Stimulated activated CD8-positive, alpha-beta memory T cell treated with anti-CD3 and anti-CD28 coated beads, Interleukin-12 subunit alpha, Interleukin-12 subunit beta, amount 100 ng/mL, for 4 hours (primary cell): Measurements from ENCODE around the gene MAPK6.

ENCODE experiments used
- DNase-seq: peaks from one replicate; pipeline ENCODE4 v3.0.0-alpha.2; 2020; ENCODE audit warnings: low read depth

Gene MAPK6

DNA sequence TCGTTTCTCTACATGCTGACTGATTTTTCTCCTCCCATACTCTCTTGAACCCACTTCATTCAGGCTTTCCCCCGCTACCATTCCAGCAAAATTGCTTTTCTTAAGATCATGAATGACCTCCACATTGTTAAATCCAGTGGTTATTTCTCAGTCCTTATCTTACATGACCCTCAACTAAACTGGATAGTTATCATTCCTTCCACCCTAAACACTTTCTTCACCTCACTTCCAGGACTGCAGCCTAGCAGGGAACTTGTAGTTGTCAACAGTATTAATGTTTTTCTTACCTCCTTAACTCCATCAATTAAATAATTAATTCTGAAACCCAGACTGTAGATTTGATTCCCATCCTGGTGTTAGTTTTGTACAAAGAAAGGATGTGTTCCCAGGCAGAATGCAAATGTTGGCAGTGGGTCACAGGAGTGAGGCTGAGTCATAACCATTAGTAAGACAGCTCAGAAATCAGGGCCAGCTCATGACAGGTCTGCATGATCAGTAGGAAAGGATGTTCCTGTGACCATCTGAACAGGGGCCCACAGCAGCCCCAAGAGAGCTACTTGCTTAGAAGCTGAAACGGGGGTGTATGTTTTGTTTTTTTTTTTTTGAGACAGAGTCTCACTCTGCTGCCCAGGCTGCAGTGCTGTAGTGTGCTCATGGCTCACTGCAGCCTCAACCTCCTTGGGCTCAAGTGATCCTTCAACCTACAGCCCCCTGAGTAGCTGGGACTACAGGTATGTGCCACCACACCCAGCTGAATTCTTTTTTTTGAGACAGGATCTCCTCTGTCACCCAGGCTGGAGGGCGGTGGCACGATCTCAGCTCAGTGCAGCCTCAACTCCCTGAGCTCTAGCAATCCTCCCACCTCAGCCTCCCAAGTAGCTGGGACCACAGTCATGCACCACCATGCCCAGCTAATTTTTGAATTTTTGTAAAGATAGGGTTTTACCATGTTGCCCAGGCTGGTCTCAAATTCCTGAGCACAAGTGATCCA, 84.5 kb downstream of the MAPK6 start:
- no peak for DNase-seq

- DNase-seq: no peak
Observed at GRCh38 chr15:52104532-52105004, 85.5 kb downstream of the MAPK6 start.

- DNase-seq: no peak
Observed at GRCh38 chr15:52105846-52106245, 86.8 kb downstream of the MAPK6 start.

DNA sequence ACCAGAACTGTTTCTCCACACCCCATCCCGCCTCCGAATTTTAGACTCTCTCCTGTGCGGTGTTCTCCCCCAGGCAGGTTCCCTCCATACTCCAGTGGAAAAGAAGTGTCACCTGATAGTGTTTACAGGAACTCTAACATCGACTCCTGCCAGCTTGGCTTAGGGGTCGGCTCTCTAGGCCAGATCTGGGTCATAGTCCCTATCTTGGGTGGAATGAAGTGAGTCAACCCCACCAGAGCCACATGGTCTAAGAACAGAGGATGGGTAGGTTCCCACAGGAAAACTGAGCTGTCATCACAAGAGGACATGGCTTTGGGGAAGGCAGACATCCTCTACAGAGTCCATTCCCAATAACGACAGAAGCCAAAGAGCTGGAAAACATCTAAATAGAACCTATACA, 87.6 kb downstream of the MAPK6 start:
- no peak for DNase-seq

DNA sequence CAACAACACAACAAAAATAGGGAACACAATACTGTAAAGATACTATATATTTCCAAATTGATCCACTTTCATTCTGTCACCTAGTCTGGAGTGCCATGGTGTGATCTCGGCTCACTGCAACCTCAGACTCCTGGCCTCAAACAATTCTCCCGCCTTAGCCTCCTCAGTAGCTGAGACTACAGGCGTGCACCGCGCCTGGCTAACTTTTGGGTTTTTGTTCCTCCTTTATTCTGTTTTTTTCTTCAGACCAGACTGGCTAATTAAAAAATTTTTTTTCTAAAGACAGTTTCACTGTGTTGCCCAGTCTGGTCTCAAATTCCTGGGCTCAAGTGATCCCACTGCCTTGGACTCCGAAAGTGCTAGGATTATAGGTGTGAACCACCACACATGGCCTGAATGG, 88.2 kb downstream of the MAPK6 start:
- DNase-seq: no peak

- DNase-seq: no peak
Observed at GRCh38 chr15:52109559-52110451, 90.8 kb downstream of the MAPK6 start.

- no peak for DNase-seq
Observed at GRCh38 chr15:52111517-52112202, 92.6 kb downstream of the MAPK6 start.

DNA sequence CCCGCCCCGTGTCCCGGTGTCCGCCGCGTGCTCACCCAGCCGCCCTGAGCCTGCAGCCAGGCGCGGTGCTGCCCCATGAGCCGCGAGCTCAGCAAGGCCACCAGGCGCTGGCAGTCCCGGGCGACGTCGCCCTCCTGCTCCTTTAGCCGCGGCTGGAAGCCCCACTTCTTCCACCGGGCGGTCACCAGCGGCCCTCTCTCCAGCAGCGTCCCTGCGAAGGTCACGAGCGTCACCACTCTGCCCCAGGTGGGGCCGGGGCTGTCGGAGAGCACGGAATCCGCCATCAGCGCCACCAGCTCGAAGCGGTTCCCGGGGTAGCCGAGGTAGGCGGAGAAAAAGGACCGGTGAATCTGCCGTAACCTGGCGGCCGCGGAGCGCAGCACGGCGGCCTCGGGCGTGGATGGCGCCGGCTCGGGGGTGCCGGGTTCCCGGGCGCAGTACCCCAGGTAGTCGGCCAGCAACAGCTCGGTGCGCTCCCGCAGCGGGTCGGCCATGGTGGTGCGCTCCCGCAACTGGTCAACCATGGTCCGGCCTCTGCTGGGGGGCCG, 93.3 kb downstream of the MAPK6 start:
- DNase-seq: peak; percentile 13

- DNase-seq: no peak
Observed at GRCh38 chr15:52113235-52113634, 94.2 kb downstream of the MAPK6 start.

DNA sequence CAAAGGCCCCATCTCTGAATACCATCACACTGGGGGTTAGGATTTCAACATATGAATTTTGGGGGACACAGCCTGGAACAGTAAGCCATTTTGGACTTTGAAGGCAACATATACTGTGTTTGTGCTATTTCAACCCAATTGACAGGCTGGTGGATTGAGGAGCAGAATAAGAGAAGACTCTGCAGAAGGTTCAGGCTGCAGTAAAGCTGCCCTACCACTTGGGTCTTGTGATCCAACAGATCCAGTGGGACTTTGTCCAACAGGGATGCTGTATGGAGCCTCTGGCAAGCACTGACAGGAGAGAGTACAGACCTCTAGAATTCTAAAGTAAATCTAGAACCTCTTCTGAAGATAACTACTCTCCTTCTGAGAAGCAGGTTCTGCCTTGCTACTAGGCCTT, 94.7 kb downstream of the MAPK6 start:
- no peak for DNase-seq

- no peak for DNase-seq
Observed at GRCh38 chr15:52114261-52115055, 95.4 kb downstream of the MAPK6 start.

DNA sequence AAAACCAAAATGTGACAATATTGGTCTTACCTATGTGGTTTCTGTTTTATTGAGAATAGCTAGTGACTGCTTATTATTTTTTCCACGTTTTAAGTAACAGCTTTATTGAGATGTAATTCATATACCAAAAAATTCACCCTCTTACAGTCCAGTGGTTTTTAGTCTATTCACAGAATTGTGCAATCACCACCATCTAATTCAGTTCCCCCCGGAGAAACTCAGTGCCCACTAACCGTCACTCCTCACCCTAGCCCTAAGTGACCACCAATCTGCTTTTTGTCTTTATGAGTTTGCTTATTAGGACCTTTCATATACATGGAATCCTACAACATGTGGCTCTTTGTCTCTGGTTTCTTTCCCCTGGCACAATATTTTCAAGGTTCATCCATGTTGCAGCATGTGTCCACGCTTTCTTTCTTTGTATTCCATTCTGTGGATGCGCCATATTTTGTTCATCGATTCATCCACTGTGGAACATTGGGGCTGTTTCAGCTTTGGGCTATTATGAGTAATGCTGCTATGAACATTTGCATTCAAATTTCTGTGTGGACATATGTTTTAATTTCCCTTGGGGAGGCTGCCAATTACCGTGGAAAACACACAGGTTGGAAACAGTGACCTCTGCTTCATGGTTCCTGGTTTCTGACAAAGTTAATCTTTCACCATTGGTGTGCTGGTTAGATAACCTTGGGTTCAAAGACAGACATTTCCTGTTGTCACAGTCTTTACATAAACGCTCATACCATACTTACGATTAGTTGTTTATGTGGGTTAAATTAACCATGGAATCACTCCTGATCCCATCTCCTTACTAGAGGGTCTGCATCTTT, 96.8 kb downstream of the MAPK6 start:
- no peak for DNase-seq
